Stimulated activated naive CD8-positive, alpha-beta T cell treated with anti-CD3 and anti-CD28 coated beads, Interleukin-15, amount 100 ng/mL, for 72 hours (primary cell): ENCODE results near the gene NAA60.

ENCODE experiments used
- ATAC-seq: fragments of 150-1000 bp; cut with Tn5 transposase; 2 replicates; pipeline ENCODE4 v1.10.0; 2021; ENCODE audit warnings: mild to moderate bottlenecking, moderate library complexity
- DNase-seq, 2 donors: peaks; one replicate each; pipeline ENCODE4 v3.0.0; 2021 to 2022
- H3K27ac Mint-ChIP-seq, 2 donors: one replicate each; pipeline ENCODE4 v1.8.0; 2022; ENCODE audit warnings: mild to moderate bottlenecking in 2 of 2, mixed read lengths in 2 of 2, moderate library complexity in 2 of 2
- H3K27me3 Mint-ChIP-seq: one replicate; pipeline ENCODE4 v1.8.0; 2022; ENCODE audit warnings: mixed read lengths
- H3K4me1 Mint-ChIP-seq: one replicate; pipeline ENCODE4 v1.8.0; 2022; ENCODE audit warnings: mild to moderate bottlenecking, mixed read lengths
- H3K4me3 Mint-ChIP-seq, 2 donors: one replicate each; pipeline ENCODE4 v1.8.0; 2022; ENCODE audit warnings: mild to moderate bottlenecking in 2 of 2, mixed read lengths in 2 of 2, moderate library complexity in 1 of 2
- H3K9me3 Mint-ChIP-seq, 2 donors: one replicate each; pipeline ENCODE4 v1.8.0; 2022; ENCODE audit warnings: mixed read lengths in 2 of 2

The NAA60 gene

DNA sequence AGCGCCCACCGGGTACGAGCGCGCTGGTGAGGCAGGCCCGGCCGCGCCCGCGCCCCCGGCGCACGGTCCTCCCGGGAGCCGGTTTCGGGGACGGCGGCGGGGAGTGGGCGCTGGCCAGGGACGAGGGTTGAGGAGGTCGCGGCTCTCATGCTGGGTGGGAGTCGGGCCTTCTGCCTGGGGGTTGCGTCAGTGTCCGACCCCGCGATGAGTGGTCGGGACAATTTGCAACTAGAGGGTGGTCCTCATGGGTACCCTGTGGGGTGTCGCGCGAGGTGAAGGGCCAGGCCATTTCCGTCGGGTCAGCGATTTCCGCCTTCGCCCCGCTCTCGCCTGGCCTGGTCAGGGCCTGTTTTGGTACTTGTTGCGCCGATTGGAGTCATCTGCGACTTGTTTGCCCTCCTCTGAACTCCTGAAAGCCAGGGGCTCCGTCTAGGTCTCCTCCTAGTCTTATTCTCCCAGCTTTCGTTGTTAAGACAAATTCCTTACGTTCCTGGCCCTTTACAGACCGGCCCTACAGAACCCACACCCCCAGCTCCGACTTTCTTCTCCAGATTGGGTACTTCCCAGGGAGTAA, 14.9 kb downstream of the NAA60 start:
- Mint-ChIP-seq H3K27me3 (no peaks in the 10 kb centered on the region), H3K9me3 (no peaks in the 10 kb centered on the region), H3K4me1 (peaks cover 55% of the 10 kb centered on the region), H3K4me3 (peak overlapping the region; percentile 89 to 95), H3K27ac (peak overlapping the region; percentile 93)
- DNase-seq (peak; percentile 31 to 36), ATAC-seq (no peak)

DNA sequence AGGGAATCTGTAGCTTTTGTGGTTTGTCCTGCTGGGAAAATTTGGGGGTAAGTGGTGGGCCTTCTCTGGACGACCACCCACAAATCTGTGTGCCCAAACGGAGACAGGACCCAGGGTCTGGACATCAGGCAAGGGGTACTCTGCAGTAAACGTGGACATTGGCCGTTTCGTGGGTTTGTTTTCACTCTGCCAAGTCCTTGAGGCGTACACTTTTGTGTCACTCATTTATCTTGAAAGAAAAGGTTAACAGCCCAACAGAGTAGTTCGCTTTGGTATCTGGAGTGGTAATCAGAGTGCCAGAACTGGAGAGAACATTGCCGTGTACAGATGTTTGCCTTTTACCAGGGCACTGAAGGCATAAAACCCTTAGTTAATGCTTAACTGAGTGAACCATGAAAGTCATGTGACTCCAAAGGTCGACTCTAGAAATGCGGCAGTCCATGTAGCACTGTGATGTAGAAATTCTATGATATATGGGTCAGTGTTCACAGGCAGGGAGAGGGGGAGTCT, 15.4 kb downstream of the NAA60 start:
- DNase-seq, result no peak
- H3K4me3 Mint-ChIP-seq, result peak overlapping the region; percentile 89 to 95
- H3K9me3 Mint-ChIP-seq, result no peaks in the 10 kb centered on the region
- peaks cover 57% of the 10 kb centered on the region for H3K4me1 Mint-ChIP-seq
- peak overlapping the region; percentile 93 for H3K27ac Mint-ChIP-seq
- ATAC-seq, result peak; percentile 11
- H3K27me3 Mint-ChIP-seq, result no peaks in the 10 kb centered on the region

GRCh38 chr16:3459401-3460090, 16.1 kb downstream of the NAA60 start:
- peak in 1 of 2 donors; percentile 49 for DNase-seq
- H3K4me1 Mint-ChIP-seq, result peaks cover 64% of the 10 kb centered on the region
- no peaks in the 10 kb centered on the region for H3K27me3 Mint-ChIP-seq
- peak overlapping the region in 1 of 2 donors; percentile 37 for H3K27ac Mint-ChIP-seq
- peak; percentile 41 for ATAC-seq
- H3K4me3 Mint-ChIP-seq, result peak overlapping the region; percentile 89 to 95
- no peaks in the 10 kb centered on the region for H3K9me3 Mint-ChIP-seq

GRCh38 chr16:3460121-3460520, 16.6 kb downstream of the NAA60 start:
- no peaks in the 10 kb centered on the region for H3K27me3 Mint-ChIP-seq
- DNase-seq (no peak), ATAC-seq (no peak)
- no peaks in the 10 kb centered on the region for H3K9me3 Mint-ChIP-seq
- peak overlapping the region; percentile 43 to 89 for H3K4me3 Mint-ChIP-seq
- no peak overlapping the region for H3K27ac Mint-ChIP-seq
- peaks cover 69% of the 10 kb centered on the region for H3K4me1 Mint-ChIP-seq

GRCh38 chr16:3460585-3460984, 17.1 kb downstream of the NAA60 start:
- H3K9me3 Mint-ChIP-seq, result no peaks in the 10 kb centered on the region
- peaks cover 73% of the 10 kb centered on the region for H3K4me1 Mint-ChIP-seq
- ATAC-seq, result no peak
- no peak for DNase-seq
- peak overlapping the region; percentile 52 to 86 for H3K27ac Mint-ChIP-seq
- H3K4me3 Mint-ChIP-seq, result peak overlapping the region; percentile 66 to 68
- H3K27me3 Mint-ChIP-seq, result no peaks in the 10 kb centered on the region

GRCh38 chr16:3461151-3461550, 17.7 kb downstream of the NAA60 start:
- DNase-seq (peak; percentile 55 to 66), ATAC-seq (peak; percentile 44)
- Mint-ChIP-seq H3K27me3 (no peaks in the 10 kb centered on the region), H3K9me3 (no peaks in the 10 kb centered on the region), H3K4me3 (peak overlapping the region; percentile 66 to 68), H3K27ac (peak overlapping the region; percentile 86 to 89), H3K4me1 (peaks cover 74% of the 10 kb centered on the region)

DNA sequence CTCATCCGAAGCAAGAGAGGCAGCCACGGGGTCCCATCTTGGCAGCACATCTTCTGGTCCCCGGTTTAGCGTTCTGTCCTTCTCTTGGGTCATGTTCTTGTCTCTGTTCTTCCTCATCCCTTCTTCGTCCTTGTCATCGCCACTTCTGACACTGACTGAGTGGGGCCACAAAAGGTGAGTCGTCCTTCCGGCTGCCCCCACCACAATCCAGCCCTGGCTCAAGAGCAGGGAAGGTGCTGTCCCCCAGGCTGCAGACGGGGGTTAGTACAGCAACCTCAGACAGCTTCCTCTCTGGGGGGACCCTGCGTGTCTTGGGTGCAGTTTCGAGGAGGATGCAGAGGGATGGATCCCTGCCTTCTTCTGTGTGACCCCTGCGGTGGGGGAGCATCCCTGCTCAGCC, 21.8 kb downstream of the NAA60 start:
- DNase-seq, result no peak
- Mint-ChIP-seq H3K4me3 (no peak overlapping the region), H3K27ac (peak overlapping the region in 1 of 2 donors; percentile 78), H3K9me3 (no peaks in the 10 kb centered on the region), H3K27me3 (no peaks in the 10 kb centered on the region), H3K4me1 (peaks cover 84% of the 10 kb centered on the region)
- ATAC-seq, result no peak

GRCh38 chr16:3465911-3466584, 22.6 kb downstream of the NAA60 start:
- no peak for ATAC-seq
- Mint-ChIP-seq H3K4me1 (peaks cover 81% of the 10 kb centered on the region), H3K27me3 (no peaks in the 10 kb centered on the region), H3K27ac (peak overlapping the region; percentile 38 to 63), H3K9me3 (no peaks in the 10 kb centered on the region), H3K4me3 (no peak overlapping the region)
- no peak for DNase-seq

GRCh38 chr16:3467182-3467581, 23.7 kb downstream of the NAA60 start:
- H3K27ac Mint-ChIP-seq, result peak overlapping the region; percentile 58 to 76
- DNase-seq, result no peak
- no peaks in the 10 kb centered on the region for H3K9me3 Mint-ChIP-seq
- peak overlapping the region in 1 of 2 donors; percentile 33 for H3K4me3 Mint-ChIP-seq
- peaks cover 79% of the 10 kb centered on the region for H3K4me1 Mint-ChIP-seq
- ATAC-seq, result no peak
- no peaks in the 10 kb centered on the region for H3K27me3 Mint-ChIP-seq

GRCh38 chr16:3467921-3468320, 24.4 kb downstream of the NAA60 start:
- peaks cover 0 to 2% of the 10 kb centered on the region in 2 donors for H3K9me3 Mint-ChIP-seq
- H3K27me3 Mint-ChIP-seq, result no peaks in the 10 kb centered on the region
- no peak overlapping the region for H3K27ac Mint-ChIP-seq
- no peak overlapping the region for H3K4me3 Mint-ChIP-seq
- H3K4me1 Mint-ChIP-seq, result peaks cover 81% of the 10 kb centered on the region
- no peak for DNase-seq
- peak; percentile 20 for ATAC-seq

DNA sequence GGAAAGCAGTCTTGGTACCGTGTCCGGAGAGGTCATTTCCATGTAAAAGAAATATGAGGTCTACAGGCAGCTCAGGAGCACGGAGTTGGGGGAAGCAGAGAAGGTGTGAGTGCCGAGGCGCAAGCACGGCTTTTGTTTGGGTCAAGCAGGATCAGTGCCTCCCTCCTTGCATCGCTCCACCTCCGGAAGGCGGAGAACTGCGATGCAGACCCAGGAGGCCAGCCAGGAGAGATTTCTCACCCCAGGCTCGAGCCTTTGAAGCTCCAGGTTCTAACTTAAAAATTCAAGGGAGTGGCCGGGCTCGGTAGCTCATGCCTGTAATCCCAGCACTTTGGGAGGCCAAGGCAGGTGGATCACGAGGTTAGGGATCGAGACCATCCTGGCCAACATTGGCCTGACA, 25.0 kb downstream of the NAA60 start:
- H3K9me3 Mint-ChIP-seq, result peaks cover 0 to 7% of the 10 kb centered on the region in 2 donors
- H3K27me3 Mint-ChIP-seq, result no peaks in the 10 kb centered on the region
- H3K4me1 Mint-ChIP-seq, result peaks cover 87% of the 10 kb centered on the region
- no peak overlapping the region for H3K27ac Mint-ChIP-seq
- ATAC-seq, result no peak
- H3K4me3 Mint-ChIP-seq, result no peak overlapping the region
- DNase-seq, result no peak

- H3K4me1 Mint-ChIP-seq, result peaks cover 81% of the 10 kb centered on the region
- H3K4me3 Mint-ChIP-seq, result no peak overlapping the region
- H3K9me3 Mint-ChIP-seq, result peaks cover 0 to 8% of the 10 kb centered on the region in 2 donors
- no peaks in the 10 kb centered on the region for H3K27me3 Mint-ChIP-seq
- DNase-seq (no peak), ATAC-seq (no peak)
- no peak overlapping the region for H3K27ac Mint-ChIP-seq
These were observed 26.3 kb downstream of the NAA60 start for GRCh38 chr16:3469736-3470135.

- Mint-ChIP-seq H3K9me3 (peaks cover 0 to 8% of the 10 kb centered on the region in 2 donors), H3K27ac (peak overlapping the region in 1 of 2 donors; percentile 33), H3K4me3 (no peak overlapping the region), H3K27me3 (no peaks in the 10 kb centered on the region), H3K4me1 (peaks cover 81% of the 10 kb centered on the region)
- DNase-seq (no peak), ATAC-seq (no peak)
These were observed 27.2 kb downstream of the NAA60 start for GRCh38 chr16:3470723-3471122.

GRCh38 chr16:3471518-3472176, 28.2 kb downstream of the NAA60 start:
- no peak for ATAC-seq
- Mint-ChIP-seq H3K27me3 (no peaks in the 10 kb centered on the region), H3K4me3 (no peak overlapping the region), H3K27ac (peak overlapping the region in 1 of 2 donors; percentile 54), H3K9me3 (peaks cover 0 to 8% of the 10 kb centered on the region in 2 donors), H3K4me1 (peaks cover 80% of the 10 kb centered on the region)
- no peak for DNase-seq

DNA sequence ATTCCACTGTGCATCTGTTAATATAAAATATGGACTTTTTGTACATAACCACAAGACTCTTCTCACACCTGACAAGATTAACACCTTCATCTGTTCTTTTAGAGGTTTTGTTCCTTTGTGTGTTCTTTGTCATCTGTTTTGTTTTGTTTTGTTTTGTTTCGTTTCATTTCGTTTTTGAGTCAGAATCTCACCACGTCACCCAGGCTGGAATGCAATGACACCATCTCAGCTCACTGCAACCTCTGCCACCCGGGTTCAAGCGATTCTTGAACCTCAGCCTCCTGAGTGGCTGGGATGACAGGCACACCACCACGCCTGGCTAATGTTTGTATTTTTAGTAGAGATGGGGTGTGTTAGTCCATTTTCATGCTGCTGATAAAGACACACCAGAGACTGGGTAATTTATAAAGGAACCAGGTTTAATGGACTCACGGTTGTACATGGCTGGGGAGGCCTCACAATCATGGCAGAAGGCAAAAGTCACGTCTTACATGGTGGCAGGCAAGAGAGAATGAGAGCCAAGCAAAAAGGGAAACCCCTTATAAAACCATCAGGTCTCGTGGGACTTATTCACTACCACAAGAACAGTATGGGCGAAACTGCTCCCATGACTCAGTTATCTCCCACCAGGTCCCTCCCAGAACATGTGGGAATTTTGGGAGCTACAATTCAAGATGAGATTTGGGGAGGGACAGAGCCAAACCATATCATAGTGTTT, 29.6 kb downstream of the NAA60 start:
- no peak overlapping the region for H3K4me3 Mint-ChIP-seq
- no peaks in the 10 kb centered on the region for H3K27me3 Mint-ChIP-seq
- peaks cover 66% of the 10 kb centered on the region for H3K4me1 Mint-ChIP-seq
- peak overlapping the region; percentile 54 to 87 for H3K27ac Mint-ChIP-seq
- peak; percentile 54 for ATAC-seq
- no peak for DNase-seq
- peaks cover 0 to 8% of the 10 kb centered on the region in 2 donors for H3K9me3 Mint-ChIP-seq
